Measurements from ENCODE around the gene BACE1.

BACE1 gene

GRCh38 chr11:117239295-117239694 is 76.8 kb downstream of the BACE1 start:
- H3K27ac ChIP-seq (ENCODE audit: low read depth, low read length, poor library complexity, severe bottlenecking): no peak overlapping the region
- no peaks in the 10 kb centered on the region for H3K27me3 ChIP-seq (ENCODE audit: insufficient read depth, low read length)
- H3K9ac ChIP-seq (ENCODE audit: low read length): no peak overlapping the region
- H3K9me3 ChIP-seq (ENCODE audit: low read length): no peaks in the 10 kb centered on the region
- H4K20me1 ChIP-seq (ENCODE audit: insufficient read depth, low read length): no peaks in the 10 kb centered on the region
- H3K4me1 ChIP-seq (ENCODE audit: insufficient read depth, low read length, severe bottlenecking): peaks cover under 1% of the 10 kb centered on the region
- no peaks in the 10 kb centered on the region for H3F3A ChIP-seq (ENCODE audit: insufficient read depth, low read length)
- H3K79me2 ChIP-seq (ENCODE audit: insufficient read depth, low read length): no peaks in the 10 kb centered on the region
- no peak for TF ChIP-seq CTCF (IDR thresholded peaks at IDR 0.05; ENCODE audit: low read length)
- TF ChIP-seq EZH2 (IDR thresholded peaks at IDR 0.05; ENCODE audit: borderline replicate concordance, low read length): no peak
- no peak overlapping the region for H3K4me2 ChIP-seq (ENCODE audit: low read length)
- no peaks in the 10 kb centered on the region for H3K9me2 ChIP-seq (ENCODE audit: low read depth, low read length)
- H3K4me3 ChIP-seq (ENCODE audit: low read depth, low read length, poor library complexity, severe bottlenecking): no peak overlapping the region
- no peak overlapping the region for H2AFZ ChIP-seq (ENCODE audit: low read length)
- H3K36me3 ChIP-seq (ENCODE audit: insufficient read depth, low read length): peaks cover 11% of the 10 kb centered on the region; the same call in 1 of the 2 replicates

GRCh38 chr11:117238221-117238620 is 77.8 kb downstream of the BACE1 start:
- H3F3A ChIP-seq (ENCODE audit: insufficient read depth, low read length): no peaks in the 10 kb centered on the region
- no peaks in the 10 kb centered on the region for H3K27me3 ChIP-seq (ENCODE audit: insufficient read depth, low read length)
- H3K4me1 ChIP-seq (ENCODE audit: insufficient read depth, low read length, severe bottlenecking): peaks cover 11% of the 10 kb centered on the region
- no peaks in the 10 kb centered on the region for H3K9me2 ChIP-seq (ENCODE audit: low read depth, low read length)
- no peak overlapping the region for H3K4me3 ChIP-seq (ENCODE audit: low read depth, low read length, poor library complexity, severe bottlenecking)
- no peaks in the 10 kb centered on the region for H3K9me3 ChIP-seq (ENCODE audit: low read length)
- peaks cover 4% of the 10 kb centered on the region; the same call in 1 of the 2 replicates for H3K36me3 ChIP-seq (ENCODE audit: insufficient read depth, low read length)
- H3K4me2 ChIP-seq (ENCODE audit: low read length): no peak overlapping the region
- H3K27ac ChIP-seq (ENCODE audit: low read depth, low read length, poor library complexity, severe bottlenecking): no peak overlapping the region
- no peaks in the 10 kb centered on the region for H3K79me2 ChIP-seq (ENCODE audit: insufficient read depth, low read length)
- no peaks in the 10 kb centered on the region for H4K20me1 ChIP-seq (ENCODE audit: insufficient read depth, low read length)
- TF ChIP-seq EZH2 (IDR thresholded peaks at IDR 0.05; ENCODE audit: borderline replicate concordance, low read length) (no peak), CTCF (IDR thresholded peaks at IDR 0.05; ENCODE audit: low read length) (no peak)
- no peak overlapping the region for H2AFZ ChIP-seq (ENCODE audit: low read length)
- H3K9ac ChIP-seq (ENCODE audit: low read length): no peak overlapping the region

Data from OCI-LY1 (cell line).